D341Med (cell line): Measurements from ENCODE around the gene IRF4.
"Not testable (repeated sequence)": the region's sequence is repeated elsewhere in the genome, so short reads cannot be mapped to it uniquely, and the experiment has no call there.

ENCODE experiments used
- DNase-seq: peaks from one replicate; pipeline ENCODE4 v3.0.0; 2012; ENCODE audit warnings: low spot score

IRF4 gene

GRCh38 chr6:366389-367297, 24.9 kb upstream of the IRF4 start:
- DNase-seq, result no peak

- no peak for DNase-seq
Measured at GRCh38 chr6:367298-367794, 24.2 kb upstream of the IRF4 start.

DNA sequence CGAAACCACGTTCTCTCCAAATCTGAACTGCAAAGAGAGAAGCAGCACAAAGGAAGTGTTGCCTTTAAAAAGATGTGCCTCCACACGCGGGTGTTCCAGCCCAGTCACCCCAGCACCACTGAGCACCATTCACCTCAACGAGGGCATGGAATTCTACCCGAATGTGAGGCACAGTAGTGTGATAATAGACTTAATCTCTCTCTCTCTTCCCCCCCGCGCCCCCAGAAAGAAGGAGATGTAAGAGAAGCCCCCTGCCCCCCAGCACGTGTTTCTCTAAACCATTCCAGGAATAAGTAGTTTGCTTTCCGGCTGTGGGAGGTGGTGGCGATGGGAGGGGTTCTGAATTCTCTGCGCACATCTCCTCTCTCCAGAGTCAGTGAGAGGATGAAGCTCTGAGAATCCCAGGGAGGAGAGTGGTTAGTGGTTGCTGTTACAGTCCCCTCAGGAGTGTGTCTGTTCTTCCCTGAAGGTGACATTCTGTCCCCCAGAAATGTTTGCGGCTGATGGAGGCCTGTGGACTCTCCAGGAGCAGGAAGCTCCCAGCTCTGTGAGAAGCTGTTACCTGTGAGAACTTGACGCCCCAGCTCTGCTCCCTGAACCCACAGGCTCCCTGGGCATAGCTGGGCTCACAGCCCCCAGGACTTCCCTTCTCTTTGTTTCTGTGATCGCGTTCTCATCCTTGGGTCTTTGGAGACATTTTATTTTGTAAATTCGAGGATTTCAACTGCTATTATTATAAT, 23.5 kb upstream of the IRF4 start:
- no peak for DNase-seq

DNA sequence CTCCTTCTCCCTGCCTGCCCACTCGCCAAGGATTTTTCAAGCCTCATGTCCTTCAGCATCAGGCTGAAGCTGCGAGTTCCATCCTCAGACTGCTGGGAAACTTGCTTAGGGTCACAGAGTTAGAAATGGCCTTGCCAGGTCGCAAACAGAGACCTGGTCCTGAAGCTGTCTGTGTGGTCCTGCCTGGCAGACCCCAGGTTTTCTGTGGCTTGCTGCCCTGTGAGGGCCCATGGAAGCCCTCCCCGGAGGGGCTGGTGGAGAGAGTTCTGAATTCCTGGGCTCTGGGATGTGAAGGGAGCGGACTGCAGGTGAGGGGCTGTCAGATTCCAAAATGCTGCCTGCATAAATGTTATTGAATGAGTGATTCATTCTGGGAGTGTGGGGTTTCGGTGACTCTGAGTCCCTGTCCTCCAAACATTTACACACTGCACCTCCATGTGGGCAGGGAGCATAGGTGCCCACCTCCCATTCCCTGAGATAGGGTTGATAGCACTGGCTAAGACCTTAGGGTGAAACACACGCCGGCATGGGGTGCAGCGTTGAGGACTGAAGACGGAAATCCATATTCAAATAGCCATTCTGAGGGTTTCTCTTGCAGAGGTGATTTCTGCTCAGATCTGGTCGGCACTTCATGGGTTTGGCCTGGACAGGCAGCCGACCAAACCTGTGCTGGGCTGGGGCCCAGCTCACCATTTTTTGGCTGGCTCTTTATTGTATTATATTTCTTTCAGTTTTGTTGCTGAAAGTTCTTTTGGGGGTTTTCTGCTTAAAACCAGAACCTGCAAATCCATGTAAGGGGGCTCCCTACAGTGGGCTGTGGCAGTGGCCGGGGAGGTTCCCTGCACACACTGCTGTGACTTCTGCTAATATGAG, 21.8 kb upstream of the IRF4 start:
- no peak for DNase-seq

DNA sequence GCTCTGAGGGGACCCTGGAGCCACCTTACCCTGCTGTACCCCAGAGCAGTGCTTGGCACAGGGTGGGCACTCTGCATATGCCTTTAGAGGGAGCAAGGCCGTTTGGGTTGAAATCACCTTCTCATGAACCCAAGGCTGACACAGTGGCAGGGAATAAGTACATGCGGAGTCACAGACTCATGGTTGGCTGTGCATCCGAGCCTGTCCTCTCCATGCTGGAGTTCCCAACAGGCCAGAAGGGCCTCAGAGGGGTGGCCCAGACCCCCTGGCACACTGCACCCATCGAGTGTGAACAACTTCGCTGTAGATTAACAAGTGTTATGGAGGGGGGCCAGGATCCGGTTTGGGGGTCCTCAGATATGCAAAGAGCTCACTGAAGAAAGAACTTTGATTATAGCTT, 21.0 kb upstream of the IRF4 start:
- DNase-seq, result no peak

- not testable (repeated sequence) for DNase-seq
Measured at GRCh38 chr6:371851-372250, 19.7 kb upstream of the IRF4 start.

- DNase-seq, result no peak
Measured at GRCh38 chr6:372336-372911, 19.1 kb upstream of the IRF4 start.

GRCh38 chr6:373031-373430, 18.5 kb upstream of the IRF4 start:
- DNase-seq, result no peak

- DNase-seq, result no peak
Measured at GRCh38 chr6:373773-374724, 17.5 kb upstream of the IRF4 start.

DNA sequence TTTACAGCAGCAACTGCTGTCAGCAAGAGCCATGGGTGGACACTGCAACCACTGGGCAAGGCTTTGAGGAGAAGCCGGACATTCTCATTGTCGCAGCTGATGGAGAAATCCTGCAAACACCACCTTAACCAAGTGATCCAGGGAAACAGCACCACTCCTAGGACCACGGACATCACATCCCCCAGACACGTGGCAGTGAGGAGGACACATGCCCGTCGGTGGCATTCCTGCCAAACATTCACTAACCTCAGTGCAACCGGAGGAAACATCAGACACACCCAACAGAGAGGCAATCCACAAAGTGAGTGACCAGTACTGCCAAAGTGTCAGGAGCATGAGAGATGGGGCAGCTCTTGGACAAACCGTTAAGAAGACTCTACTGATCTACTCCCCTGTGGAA, 16.6 kb upstream of the IRF4 start:
- no peak for DNase-seq

DNA sequence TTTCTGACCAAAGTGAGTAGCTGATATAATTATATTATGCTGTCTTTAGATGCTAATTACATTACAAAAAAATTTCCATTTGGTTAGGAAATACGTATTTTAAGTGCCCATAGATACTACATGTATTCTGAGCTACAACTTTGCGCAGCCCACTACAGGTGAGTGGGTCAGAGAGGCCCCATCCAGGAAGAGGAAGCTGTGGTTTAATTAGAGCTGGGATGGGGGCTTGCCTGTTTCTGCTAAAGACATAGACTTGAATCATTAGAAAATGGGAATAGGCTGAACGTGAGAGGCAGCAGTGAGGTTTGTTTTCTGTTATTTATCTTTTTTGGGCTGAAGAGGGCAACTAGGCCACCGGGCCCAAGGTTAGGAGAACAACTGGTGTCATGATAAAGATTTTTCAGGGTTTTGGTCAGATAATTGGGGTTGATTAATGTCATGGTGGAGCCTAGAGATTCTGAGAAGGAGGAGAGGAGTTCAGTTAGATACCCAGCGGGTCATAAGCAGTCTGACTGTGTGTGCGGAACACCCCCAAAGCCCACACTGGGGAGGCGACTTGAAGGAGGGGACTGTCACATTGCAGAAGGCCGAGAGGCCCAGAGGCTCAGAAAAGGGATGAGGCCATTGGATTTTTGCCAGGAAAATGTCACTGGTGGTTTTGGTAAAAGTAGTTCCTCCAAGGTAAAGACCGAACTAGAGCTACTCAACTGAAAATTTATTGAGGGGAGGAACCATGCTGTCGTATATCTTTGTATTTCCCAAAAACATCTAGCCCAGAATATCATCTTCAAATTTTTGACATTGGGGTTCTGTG, 14.5 kb upstream of the IRF4 start:
- DNase-seq, result no peak

DNA sequence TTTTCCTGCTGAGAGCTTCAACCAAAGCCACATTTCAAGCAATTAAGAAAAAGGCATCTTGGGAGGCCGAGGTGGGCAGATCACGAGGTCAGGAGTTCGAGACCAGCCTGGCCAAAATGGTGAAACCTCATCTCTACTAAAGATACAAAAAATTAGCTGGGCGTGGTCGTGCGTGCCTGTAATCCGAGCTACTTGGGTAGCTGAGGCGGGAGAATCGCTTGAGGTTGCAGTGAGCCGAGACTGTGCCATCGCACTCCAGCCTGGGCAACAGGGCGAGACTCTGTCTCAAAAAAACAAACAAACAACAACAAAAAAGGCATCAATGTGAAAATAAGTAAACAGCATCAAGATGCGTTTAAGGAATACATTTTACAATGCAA, 13.9 kb upstream of the IRF4 start:
- not testable (repeated sequence) for DNase-seq

DNA sequence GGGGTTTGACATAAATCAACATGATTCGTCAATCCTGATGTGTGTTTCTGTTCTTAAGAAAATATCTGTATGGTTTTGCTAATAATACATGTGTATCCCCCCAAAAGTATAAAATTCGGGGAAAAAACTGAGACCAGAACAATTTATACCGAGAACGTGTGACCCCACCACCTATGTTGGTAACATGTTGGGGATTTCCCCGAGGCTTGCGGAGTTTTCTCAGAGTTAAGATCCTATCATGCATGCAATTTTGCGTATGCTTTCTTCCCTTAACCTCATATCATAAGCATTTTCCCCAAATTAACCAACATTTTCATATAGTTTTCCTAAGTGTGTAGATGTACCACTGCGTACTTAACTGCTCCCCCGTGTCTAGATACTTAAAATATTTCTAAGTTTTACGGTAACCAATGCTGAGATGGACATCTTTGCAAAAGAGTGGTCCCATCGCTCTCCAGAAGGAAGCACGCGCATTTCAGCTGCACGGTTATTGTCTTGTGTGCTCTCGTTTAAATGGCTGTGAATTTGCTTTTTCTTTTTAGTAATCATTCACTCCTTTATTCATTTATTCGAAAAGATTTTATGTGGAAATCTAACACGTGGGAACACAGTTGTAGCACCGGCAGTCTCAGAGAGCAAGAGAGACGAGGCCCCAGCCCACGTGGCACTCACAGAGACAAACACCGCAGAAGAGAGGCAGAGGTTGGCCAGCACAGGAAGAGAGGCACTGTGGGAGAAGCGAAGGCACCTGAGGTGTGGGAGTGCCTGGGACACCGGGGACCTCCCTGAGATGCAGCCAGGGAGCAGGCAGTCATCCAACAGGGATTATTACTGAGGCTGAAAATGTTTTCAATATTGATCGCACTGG, 13.2 kb upstream of the IRF4 start:
- no peak for DNase-seq

GRCh38 chr6:378958-379409, 12.6 kb upstream of the IRF4 start:
- no peak for DNase-seq

- no peak for DNase-seq
Measured at GRCh38 chr6:379410-380181, 12.0 kb upstream of the IRF4 start.

DNA sequence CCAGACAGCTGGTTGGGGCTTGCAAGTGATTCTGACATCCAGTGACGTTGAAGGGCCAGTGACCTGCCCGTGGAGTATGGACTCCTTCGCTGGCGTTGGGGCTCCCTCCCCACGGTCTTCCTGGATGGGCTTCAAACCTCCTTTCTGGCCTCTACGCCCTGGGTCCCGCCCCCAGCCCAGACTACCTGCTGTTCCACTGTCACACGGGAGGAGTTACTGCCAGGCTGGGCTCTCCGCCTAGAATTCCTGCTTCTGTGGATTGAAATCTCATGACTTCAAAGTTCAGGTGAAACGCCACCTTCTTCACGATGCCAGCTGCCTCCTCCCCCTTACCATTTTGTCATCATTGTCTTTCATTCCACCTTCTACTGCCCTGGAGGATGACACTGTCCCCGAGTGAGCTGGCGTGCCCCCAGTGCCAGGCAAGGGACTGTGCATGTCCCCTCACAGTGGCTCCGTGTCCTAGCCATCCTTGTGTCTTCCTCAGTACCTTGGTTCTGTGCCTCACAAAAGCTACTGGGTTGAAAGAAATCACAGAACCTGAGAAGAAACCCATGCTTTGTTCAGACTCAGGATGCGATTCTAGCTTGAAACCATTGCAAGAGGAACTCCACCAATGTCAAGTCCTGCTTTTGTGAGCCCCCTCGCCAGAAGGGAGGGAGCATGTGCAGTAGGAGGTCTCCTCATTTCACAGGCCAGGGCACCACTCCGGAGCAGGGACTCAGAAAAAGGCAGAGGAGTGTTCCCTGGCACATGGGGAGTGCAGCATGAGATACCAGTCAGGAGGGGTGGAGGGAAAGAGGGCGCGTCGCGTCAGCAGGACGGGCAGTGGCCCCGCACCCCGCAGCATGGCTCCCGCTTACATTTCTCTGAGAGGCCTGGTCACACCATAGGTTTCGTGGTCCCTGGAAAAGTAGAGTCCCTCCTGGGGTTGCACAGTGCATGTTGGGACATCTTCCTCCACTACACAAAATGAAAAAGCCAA, 11.0 kb upstream of the IRF4 start:
- no peak for DNase-seq
